Measurements from ENCODE around the gene KLF5.
"Not testable (repeated sequence)": the region's sequence is repeated elsewhere in the genome, so short reads cannot be mapped to it uniquely, and the experiment has no call there.

The KLF5 gene

GRCh38 chr13:73082895-73083294 lies 24.1 kb downstream of the KLF5 start:
- no peak for DNase-seq (ENCODE audit: low read depth in 2 of 2)

GRCh38 chr13:73088332-73088935 lies 29.6 kb downstream of the KLF5 start:
- no peak for DNase-seq (ENCODE audit: low read depth in 2 of 2)

- DNase-seq (ENCODE audit: low read depth in 2 of 2), result no peak
Observed at GRCh38 chr13:73089213-73089612, 30.4 kb downstream of the KLF5 start.

GRCh38 chr13:73090116-73090822 lies 31.5 kb downstream of the KLF5 start:
- no peak for DNase-seq (ENCODE audit: low read depth in 2 of 2)

GRCh38 chr13:73090823-73091187 lies 32.0 kb downstream of the KLF5 start:
- no peak for DNase-seq (ENCODE audit: low read depth in 2 of 2)

- no peak for DNase-seq (ENCODE audit: low read depth in 2 of 2)
Observed at GRCh38 chr13:73092829-73093228, 34.0 kb downstream of the KLF5 start.

GRCh38 chr13:73096173-73096572 lies 37.4 kb downstream of the KLF5 start:
- no peak for DNase-seq (ENCODE audit: low read depth in 2 of 2)

- DNase-seq (ENCODE audit: low read depth in 2 of 2), result no peak
Observed at GRCh38 chr13:73096638-73097037, 37.8 kb downstream of the KLF5 start.

GRCh38 chr13:73100781-73101180 lies 42.0 kb downstream of the KLF5 start:
- not testable (repeated sequence) for DNase-seq (ENCODE audit: low read depth in 2 of 2)

- no peak for DNase-seq (ENCODE audit: low read depth in 2 of 2)
Observed at GRCh38 chr13:73101351-73102007, 42.7 kb downstream of the KLF5 start.

GRCh38 chr13:73103238-73103637 lies 44.4 kb downstream of the KLF5 start:
- DNase-seq (ENCODE audit: low read depth in 2 of 2), result no peak

GRCh38 chr13:73106513-73107178 lies 47.8 kb downstream of the KLF5 start:
- no peak for DNase-seq (ENCODE audit: low read depth in 2 of 2)

- DNase-seq (ENCODE audit: low read depth in 2 of 2), result no peak
Observed at GRCh38 chr13:73107481-73107880, 48.7 kb downstream of the KLF5 start.

GRCh38 chr13:73107970-73108369 lies 49.2 kb downstream of the KLF5 start:
- no peak for DNase-seq (ENCODE audit: low read depth in 2 of 2)

GRCh38 chr13:73109288-73109899 lies 50.6 kb downstream of the KLF5 start:
- DNase-seq (ENCODE audit: low read depth in 2 of 2), result no peak

- no peak for DNase-seq (ENCODE audit: low read depth in 2 of 2)
Observed at GRCh38 chr13:73109969-73110368, 51.2 kb downstream of the KLF5 start.

- no peak for DNase-seq (ENCODE audit: low read depth in 2 of 2)
Observed at GRCh38 chr13:73110814-73111213, 52.0 kb downstream of the KLF5 start.

GRCh38 chr13:73111331-73111730 lies 52.5 kb downstream of the KLF5 start:
- DNase-seq (ENCODE audit: low read depth in 2 of 2), result no peak

GRCh38 chr13:73119612-73120011 lies 60.8 kb downstream of the KLF5 start:
- no peak for DNase-seq (ENCODE audit: low read depth in 2 of 2)

Data from stimulated activated CD8-positive, alpha-beta memory T cell treated with anti-CD3 and anti-CD28 coated beads, Interleukin-2, amount 100 ng/mL, for 1 hour (primary cell).